Erythroblast (primary cell): ENCODE results near the gene ABCA8.
"Not testable (repeated sequence)": the region's sequence is repeated elsewhere in the genome, so short reads cannot be mapped to it uniquely, and the experiment has no call there.

ENCODE experiments used
- GATA1 ChIP-seq: IDR thresholded peaks from 2 replicates; pipeline ENCODE4 v1.6.1; 2011; ENCODE audit warnings: low read depth, mild to moderate bottlenecking, control low read depth, low read length, moderate library complexity
- POLR2A ChIP-seq: IDR thresholded peaks from 2 replicates; pipeline ENCODE4 v1.6.1; 2011; ENCODE audit warnings: mild to moderate bottlenecking, low read length

- not testable (repeated sequence) for TF ChIP-seq POLR2A, GATA1
Measured at GRCh38 chr17:68959117-68959516, 3.9 kb upstream of the ABCA8 start.
